Astrocyte of the spinal cord (primary cell): ENCODE data around the gene QRICH2.
A peak's percentile ranks its signal among the peaks of the same experiment; 100 is the strongest.

Experiments used
- DNase-seq: peaks from one replicate; pipeline ENCODE4 v3.0.0; 2011; ENCODE audit warnings: low read depth, low spot score
- H3K4me3 ChIP-seq: 2 replicates; pipeline ENCODE4 v1.5.1; 2011; ENCODE audit warnings: low read depth, mild to moderate bottlenecking, low read length, moderate library complexity
- in situ Hi-C: cut with HindIII; loops from 2 replicates; pipeline ENCODE4 v1.10.0; 2017; ENCODE audit warnings: low sequenced_read_pairs
- TF ChIP-seq, protein P1 (sequence below): IDR thresholded peaks from 2 replicates; pipeline ENCODE4 v1.5.1; 2012; ENCODE audit warnings: low read depth, mild to moderate bottlenecking, low read length, inconsistent platforms

The QRICH2 gene, protein sequence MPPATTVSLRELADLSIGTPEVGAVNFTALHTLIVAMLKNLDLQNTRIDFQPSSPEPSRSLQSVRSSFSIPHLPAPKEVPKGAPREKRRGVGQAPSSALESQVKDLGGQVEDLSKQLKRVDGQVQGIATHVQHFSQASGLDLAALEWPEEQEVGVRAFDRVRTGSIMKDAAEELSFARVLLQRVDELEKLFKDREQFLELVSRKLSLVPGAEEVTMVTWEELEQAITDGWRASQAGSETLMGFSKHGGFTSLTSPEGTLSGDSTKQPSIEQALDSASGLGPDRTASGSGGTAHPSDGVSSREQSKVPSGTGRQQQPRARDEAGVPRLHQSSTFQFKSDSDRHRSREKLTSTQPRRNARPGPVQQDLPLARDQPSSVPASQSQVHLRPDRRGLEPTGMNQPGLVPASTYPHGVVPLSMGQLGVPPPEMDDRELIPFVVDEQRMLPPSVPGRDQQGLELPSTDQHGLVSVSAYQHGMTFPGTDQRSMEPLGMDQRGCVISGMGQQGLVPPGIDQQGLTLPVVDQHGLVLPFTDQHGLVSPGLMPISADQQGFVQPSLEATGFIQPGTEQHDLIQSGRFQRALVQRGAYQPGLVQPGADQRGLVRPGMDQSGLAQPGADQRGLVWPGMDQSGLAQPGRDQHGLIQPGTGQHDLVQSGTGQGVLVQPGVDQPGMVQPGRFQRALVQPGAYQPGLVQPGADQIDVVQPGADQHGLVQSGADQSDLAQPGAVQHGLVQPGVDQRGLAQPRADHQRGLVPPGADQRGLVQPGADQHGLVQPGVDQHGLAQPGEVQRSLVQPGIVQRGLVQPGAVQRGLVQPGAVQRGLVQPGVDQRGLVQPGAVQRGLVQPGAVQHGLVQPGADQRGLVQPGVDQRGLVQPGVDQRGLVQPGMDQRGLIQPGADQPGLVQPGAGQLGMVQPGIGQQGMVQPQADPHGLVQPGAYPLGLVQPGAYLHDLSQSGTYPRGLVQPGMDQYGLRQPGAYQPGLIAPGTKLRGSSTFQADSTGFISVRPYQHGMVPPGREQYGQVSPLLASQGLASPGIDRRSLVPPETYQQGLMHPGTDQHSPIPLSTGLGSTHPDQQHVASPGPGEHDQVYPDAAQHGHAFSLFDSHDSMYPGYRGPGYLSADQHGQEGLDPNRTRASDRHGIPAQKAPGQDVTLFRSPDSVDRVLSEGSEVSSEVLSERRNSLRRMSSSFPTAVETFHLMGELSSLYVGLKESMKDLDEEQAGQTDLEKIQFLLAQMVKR (N-terminal part only)

GRCh38 chr17:76307966-76308338 is at the start of gene QRICH2:
TSS of gene QRICH2 (minus strand) at chr17:76308276. CDS start at chr17:76307998, 278 bp downstream.
- in situ Hi-C loops, result no loop called here
- DNase-seq, result no peak
- H3K4me3 ChIP-seq, result no peak within 1 kb of the TSS
- TF ChIP-seq, protein P1, sequence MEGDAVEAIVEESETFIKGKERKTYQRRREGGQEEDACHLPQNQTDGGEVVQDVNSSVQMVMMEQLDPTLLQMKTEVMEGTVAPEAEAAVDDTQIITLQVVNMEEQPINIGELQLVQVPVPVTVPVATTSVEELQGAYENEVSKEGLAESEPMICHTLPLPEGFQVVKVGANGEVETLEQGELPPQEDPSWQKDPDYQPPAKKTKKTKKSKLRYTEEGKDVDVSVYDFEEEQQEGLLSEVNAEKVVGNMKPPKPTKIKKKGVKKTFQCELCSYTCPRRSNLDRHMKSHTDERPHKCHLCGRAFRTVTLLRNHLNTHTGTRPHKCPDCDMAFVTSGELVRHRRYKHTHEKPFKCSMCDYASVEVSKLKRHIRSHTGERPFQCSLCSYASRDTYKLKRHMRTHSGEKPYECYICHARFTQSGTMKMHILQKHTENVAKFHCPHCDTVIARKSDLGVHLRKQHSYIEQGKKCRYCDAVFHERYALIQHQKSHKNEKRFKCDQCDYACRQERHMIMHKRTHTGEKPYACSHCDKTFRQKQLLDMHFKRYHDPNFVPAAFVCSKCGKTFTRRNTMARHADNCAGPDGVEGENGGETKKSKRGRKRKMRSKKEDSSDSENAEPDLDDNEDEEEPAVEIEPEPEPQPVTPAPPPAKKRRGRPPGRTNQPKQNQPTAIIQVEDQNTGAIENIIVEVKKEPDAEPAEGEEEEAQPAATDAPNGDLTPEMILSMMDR, result no peak

GRCh38 chr17:76357597-76358158 is 49.6 kb upstream of the QRICH2 start:
- in situ Hi-C loops, result no loop called here
- TF ChIP-seq, protein P1, result no peak
- H3K4me3 ChIP-seq, result no peak overlapping the region
- DNase-seq, result no peak

GRCh38 chr17:76356803-76357456 is 48.9 kb upstream of the QRICH2 start:
- DNase-seq, result no peak

GRCh38 chr17:76354747-76355310 is 46.8 kb upstream of the QRICH2 start:
- no peak overlapping the region for H3K4me3 ChIP-seq
- in situ Hi-C loops, result no loop called here
- no peak for DNase-seq
- TF ChIP-seq, protein P1, result no peak

More at GRCh38 chr17:76356803-76357456, 48.9 kb upstream of the QRICH2 start:
- no peak overlapping the region for H3K4me3 ChIP-seq
- in situ Hi-C loops, result no loop called here
- TF ChIP-seq, protein P1, result no peak

DNA sequence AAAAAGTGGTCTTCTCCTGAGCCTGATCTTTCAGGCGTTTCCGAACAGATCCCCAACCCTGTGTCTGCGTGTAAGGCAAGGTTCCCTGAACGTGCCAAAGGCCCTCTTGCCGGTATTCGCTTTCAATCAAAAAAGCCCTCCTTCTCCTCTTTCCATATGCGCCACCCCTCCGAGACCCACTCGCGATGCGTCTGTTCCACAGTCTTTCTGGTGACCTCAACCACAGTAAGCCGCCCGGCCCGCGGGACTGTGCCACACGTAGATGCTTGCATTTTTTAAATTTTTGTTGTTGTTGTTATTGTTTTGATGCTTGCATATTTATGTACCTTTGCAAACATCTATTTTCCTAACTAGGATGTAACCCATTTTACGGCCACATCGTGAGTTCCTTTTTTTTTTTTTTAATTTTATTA is 46.2 kb upstream of the QRICH2 start:
- in situ Hi-C loops, result no loop called here
- peak overlapping the region; percentile 71 for H3K4me3 ChIP-seq
- TF ChIP-seq, protein P1, result no peak
- no peak for DNase-seq
